Activated CD4-positive, alpha-beta T cell treated with anti-CD3 and anti-CD28 coated beads, Interleukin-2, amount 50 U/mL, for 16 hours (primary cell): Measurements from ENCODE around the gene FCAR.
"Not testable (repeated sequence)": the region's sequence is repeated elsewhere in the genome, so short reads cannot be mapped to it uniquely, and the experiment has no call there.

Experiments
- DNase-seq: peaks from one replicate; pipeline ENCODE4 v3.0.0-alpha.2; 2020

The FCAR gene

GRCh38 chr19:54896036-54896435 is 22.0 kb downstream of the FCAR start:
- no peak for DNase-seq

GRCh38 chr19:54898685-54899084 is 24.6 kb downstream of the FCAR start:
- not testable (repeated sequence) for DNase-seq

GRCh38 chr19:54899646-54900045 is 25.6 kb downstream of the FCAR start:
- not testable (repeated sequence) for DNase-seq

- not testable (repeated sequence) for DNase-seq
Observed at GRCh38 chr19:54901153-54901552, 27.1 kb downstream of the FCAR start.

GRCh38 chr19:54902061-54902460 is 28.0 kb downstream of the FCAR start:
- no peak for DNase-seq

- DNase-seq, result no peak
Observed at GRCh38 chr19:54903303-54903702, 29.3 kb downstream of the FCAR start.

GRCh38 chr19:54904261-54904660 is 30.2 kb downstream of the FCAR start:
- not testable (repeated sequence) for DNase-seq

GRCh38 chr19:54905421-54905802 is 31.4 kb downstream of the FCAR start:
- DNase-seq, result no peak

GRCh38 chr19:54905803-54906511 is 31.9 kb downstream of the FCAR start, which contains the start of gene NCR1:
Gene NCR1, plus strand, starts transcription at chr19:54906148. Its CDS starts 40 bp downstream, at chr19:54906188.
- peak; percentile 18 for DNase-seq

- DNase-seq, result no peak
Observed at GRCh38 chr19:54906819-54907218, 32.8 kb downstream of the FCAR start.

- DNase-seq, result not testable (repeated sequence)
Observed at GRCh38 chr19:54907899-54908298, 33.9 kb downstream of the FCAR start.

GRCh38 chr19:54916822-54917221 is 42.8 kb downstream of the FCAR start:
- DNase-seq, result no peak

- DNase-seq, result no peak
Observed at GRCh38 chr19:54918499-54918898, 44.5 kb downstream of the FCAR start.

- not testable (repeated sequence) for DNase-seq
Observed at GRCh38 chr19:54919646-54920563, 45.9 kb downstream of the FCAR start.

- DNase-seq, result peak; percentile 11
Observed at GRCh38 chr19:54921082-54921481, 47.0 kb downstream of the FCAR start.

GRCh38 chr19:54923276-54923675 is 49.2 kb downstream of the FCAR start:
- no peak for DNase-seq

GRCh38 chr19:54928299-54928698 is 54.3 kb downstream of the FCAR start:
- DNase-seq, result no peak

- peak; percentile 58 for DNase-seq
Observed at GRCh38 chr19:54937926-54938325, 63.9 kb downstream of the FCAR start.

- DNase-seq, result no peak
Observed at GRCh38 chr19:54938906-54939305, 64.9 kb downstream of the FCAR start.

- not testable (repeated sequence) for DNase-seq
Observed at GRCh38 chr19:54939538-54939937, 65.5 kb downstream of the FCAR start.
